Stimulated activated naive CD8-positive, alpha-beta T cell treated with anti-CD3 and anti-CD28 coated beads, Interleukin-15, Interleukin-2, amounts not matched to agents 100 U/mL and 50 U/mL, for 24 hours (primary cell): ENCODE data around the gene DDHD1.

Source experiments
- ATAC-seq: fragments of 150-1000 bp; cut with Tn5 transposase; one replicate; pipeline ENCODE4 v1.10.0; 2021
- DNase-seq: peaks from one replicate; pipeline ENCODE4 v3.0.0; 2021

DDHD1 gene

GRCh38 chr14:52988139-52988538 is 165.0 kb downstream of the DDHD1 start:
- DNase-seq, result no peak
- ATAC-seq, result no peak

- DNase-seq (no peak), ATAC-seq (no peak)
These were observed 165.6 kb downstream of the DDHD1 start for GRCh38 chr14:52987514-52987913.

- DNase-seq, result no peak
- no peak for ATAC-seq
These were observed 166.1 kb downstream of the DDHD1 start for GRCh38 chr14:52987042-52987441.
